IMR-90 (cell line): Measurements from ENCODE around the gene KCNG4. TPM values are rescaled to one million over a fixed set of nuclear protein-coding genes. Genes with fewer than 3 reads are reported as not detected.

Experiments used
- ATAC-seq: fragments of 200-7000 bp; cut with Tn5 transposase; 2 replicates; pipeline ENCODE4 v1.9.1; 2020; ENCODE audit warnings: low read depth, mild to moderate bottlenecking, moderate library complexity
- BruUV-seq: library from RNA; stranded (reverse); fragments of 400-500 nt; replicated peaks from 2 replicates; lab custom pipeline; 2021; lab: Mats Ljungman, UMichigan
- CTCF ChIA-PET: fragments of 300-600 bp; formaldehyde crosslinking; extraction: SDS; loops from one replicate; lab custom pipeline; 2021; ENCODE audit warnings: antibody characterized with exemption; lab: Yijun Ruan, JAX
- POLR2A ChIA-PET: fragments of 300-600 bp; sonication (Branson Sonifier 250); formaldehyde crosslinking; loops from one replicate; lab custom pipeline; 2022; ENCODE audit warnings: antibody characterized with exemption; ENCODE audit not compliant: unreplicated experiment; lab: Charles Lee
- DNase-seq: peaks from one replicate; pipeline ENCODE4 v3.0.0; 2013
- H2AFZ ChIP-seq: replicated peaks from 2 replicates; pipeline ENCODE3; 2013; ENCODE audit warnings: low read length, mild to moderate bottlenecking; ENCODE audit not compliant: poor library complexity
- H2AK5ac ChIP-seq: 2 replicates; pipeline ENCODE4 v1.6.1; 2013; ENCODE audit warnings: low read depth, low read length, inconsistent platforms
- H2AK9ac ChIP-seq: replicated peaks from 2 replicates; pipeline ENCODE3; 2013; ENCODE audit warnings: mild to moderate bottlenecking, low read depth, low read length, moderate library complexity; ENCODE audit not compliant: poor library complexity
- H2BK120ac ChIP-seq: 2 replicates; pipeline ENCODE4 v1.6.1; 2013; ENCODE audit warnings: low read depth, low read length, inconsistent platforms
- H2BK15ac ChIP-seq: 3 replicates; pipeline ENCODE4 v1.6.1; 2013; ENCODE audit warnings: low read depth, low read length, inconsistent platforms
- H2BK20ac ChIP-seq: 2 replicates; pipeline ENCODE4 v1.6.1; 2013; ENCODE audit warnings: low read depth, mild to moderate bottlenecking, inconsistent platforms, low read length, moderate library complexity
- H2BK5ac ChIP-seq: 2 replicates; pipeline ENCODE4 v1.6.1; 2013; ENCODE audit warnings: mild to moderate bottlenecking, low read depth, low read length, inconsistent platforms; ENCODE audit not compliant: poor library complexity, severe bottlenecking
- H3K14ac ChIP-seq: replicated peaks from 2 replicates; pipeline ENCODE4 v1.6.1; 2013; ENCODE audit warnings: low read depth, low read length, inconsistent platforms
- H3K18ac ChIP-seq: 2 replicates; pipeline ENCODE4 v1.6.1; 2013; ENCODE audit warnings: low read depth, low read length, control low read depth
- H3K23ac ChIP-seq: 2 replicates; pipeline ENCODE4 v1.6.1; 2013; ENCODE audit warnings: low read depth, low read length, inconsistent platforms
- H3K27ac ChIP-seq: 2 replicates; pipeline ENCODE4 v1.5.1; 2013; ENCODE audit warnings: mild to moderate bottlenecking, control low read depth, low read length; ENCODE audit not compliant: insufficient read depth
- H3K27me3 ChIP-seq: 2 replicates; pipeline ENCODE4 v1.6.1; 2013; ENCODE audit warnings: low read length; ENCODE audit not compliant: control insufficient read depth, insufficient read depth
- H3K36me3 ChIP-seq: 2 replicates; pipeline ENCODE4 v1.6.1; 2013; ENCODE audit warnings: low read length, mixed read lengths; ENCODE audit not compliant: control insufficient read depth, insufficient read depth
- H3K4ac ChIP-seq: 2 replicates; pipeline ENCODE4 v1.6.1; 2013; ENCODE audit warnings: low read depth, low read length, inconsistent platforms
- H3K4me1 ChIP-seq: 2 replicates; pipeline ENCODE4 v1.6.1; 2013; ENCODE audit warnings: low read length, mixed read lengths; ENCODE audit not compliant: control insufficient read depth, insufficient read depth
- H3K4me2 ChIP-seq: 2 replicates; pipeline ENCODE4 v1.6.1; 2013; ENCODE audit warnings: low read depth, mild to moderate bottlenecking, control low read depth, low read length, moderate library complexity
- H3K4me3 ChIP-seq: 2 replicates; pipeline ENCODE4 v1.5.1; 2013; ENCODE audit warnings: low read depth, mild to moderate bottlenecking, control low read depth, low read length, moderate library complexity; ENCODE audit not compliant: insufficient read depth
- H3K56ac ChIP-seq: 2 replicates; pipeline ENCODE4 v1.6.1; 2013; ENCODE audit warnings: low read length, inconsistent platforms; ENCODE audit not compliant: insufficient read depth; ENCODE audit errors: extremely low read depth
- H3K79me1 ChIP-seq, 2 experiments: 2 replicates each; pipeline ENCODE4 v1.6.1; 2013; ENCODE audit warnings: low read length in 2 of 2, inconsistent platforms in 1 of 2, low read depth in 1 of 2
- H3K9ac ChIP-seq: 2 replicates; pipeline ENCODE4 v1.6.1; 2013; ENCODE audit warnings: low read depth, low read length, control low read depth
- H3K9me1 ChIP-seq: 2 replicates; pipeline ENCODE4 v1.6.1; 2013; ENCODE audit warnings: low read length, inconsistent platforms; ENCODE audit not compliant: insufficient read depth
- H3K9me3 ChIP-seq: 2 replicates; pipeline ENCODE4 v1.6.1; 2013; ENCODE audit warnings: low read length; ENCODE audit not compliant: control insufficient read depth, insufficient read depth
- H4K20me1 ChIP-seq: 2 replicates; pipeline ENCODE4 v1.6.1; 2013; ENCODE audit warnings: low read length, inconsistent platforms; ENCODE audit not compliant: insufficient read depth
- H4K5ac ChIP-seq: 2 replicates; pipeline ENCODE4 v1.6.1; 2013; ENCODE audit warnings: mild to moderate bottlenecking, low read depth, low read length, control low read depth
- H4K8ac ChIP-seq, 2 experiments: 2 replicates each; pipeline ENCODE4 v1.6.1; 2013; ENCODE audit warnings: low read depth in 2 of 2, low read length in 2 of 2, control low read depth in 1 of 2, inconsistent platforms in 1 of 2
- H4K91ac ChIP-seq: 2 replicates; pipeline ENCODE4 v1.6.1; 2013; ENCODE audit warnings: low read depth, low read length, inconsistent platforms; ENCODE audit not compliant: insufficient read depth
- BHLHE40 ChIP-seq: fragments of 150-350 bp; IDR thresholded peaks from 2 replicates; pipeline ENCODE4 v1.6.1; 2016; ENCODE audit warnings: mild to moderate bottlenecking, low read depth, low read length
- CEBPB ChIP-seq: IDR thresholded peaks from 2 replicates; pipeline ENCODE4 v1.6.1; 2012; ENCODE audit warnings: low read depth, low read length, improper control_type of control experiment
- CHD1 ChIP-seq: IDR thresholded peaks from 2 replicates; pipeline ENCODE4 v1.6.1; 2012; ENCODE audit warnings: low read depth, low read length, improper control_type of control experiment
- CTCF ChIP-seq: conservative IDR thresholded peaks from 2 replicates; pipeline ENCODE4 v1.5.1; 2012; ENCODE audit warnings: mild to moderate bottlenecking, low read depth, low read length, improper control_type of control experiment
- MAFK ChIP-seq: IDR thresholded peaks from 2 replicates; pipeline ENCODE4 v1.6.1; 2012; ENCODE audit warnings: low read depth, low read length, improper control_type of control experiment
- MAZ ChIP-seq: IDR thresholded peaks from 2 replicates; pipeline ENCODE4 v1.6.1; 2012; ENCODE audit warnings: low read depth, mild to moderate bottlenecking, low read length, improper control_type of control experiment, moderate library complexity, borderline replicate concordance
- NFE2L2 ChIP-seq: fragments of 150-350 bp; IDR thresholded peaks from 2 replicates; pipeline ENCODE4 v1.6.1; 2016; ENCODE audit warnings: low read depth, mild to moderate bottlenecking, low read length
- RAD21 ChIP-seq: IDR thresholded peaks from 2 replicates; pipeline ENCODE4 v1.6.1; 2012; ENCODE audit warnings: low read length, improper control_type of control experiment
- SMC3 ChIP-seq: fragments of 150-350 bp; IDR thresholded peaks from 2 replicates; pipeline ENCODE4 v1.6.1; 2016; ENCODE audit warnings: low read depth, mild to moderate bottlenecking, antibody characterized with exemption, low read length, moderate library complexity
- USF2 ChIP-seq: fragments of 150-350 bp; IDR thresholded peaks from 2 replicates; pipeline ENCODE4 v1.6.1; 2017; ENCODE audit warnings: mild to moderate bottlenecking, antibody characterized with exemption, low read length, low read depth
- WGBS, 2 experiments: methylation state at CpG; one replicate each; pipeline versions ENCODE4 v1.1.5 to v1.1.7; 2013; ENCODE audit warnings: missing lambda C conversion rate in 2 of 2; ENCODE audit not compliant: insufficient read length in 1 of 2; ENCODE audit errors: extremely low coverage in 2 of 2; 5-methylcytosine and 5-hydroxymethylcytosine counted together
- dilution Hi-C: fragments of 300-500 bp; cut with HindIII; formaldehyde crosslinking; loops from one replicate; pipeline ENCODE4 v1.14.3; 2018; ENCODE audit warnings: low sequenced_read_pairs; ENCODE audit not compliant: unreplicated experiment
- in situ Hi-C: fragments of 300-500 bp; cut with MboI; formaldehyde crosslinking; loops from 3 replicates; pipeline ENCODE4 v1.14.3; 2019; ENCODE audit warnings: low sequenced_read_pairs, inconsistent platforms, mixed read lengths
- intact Hi-C: fragments of 100-400 bp; cut with micrococcal nuclease; formaldehyde crosslinking; loops from 2 replicates; pipeline ENCODE4 v1.10.0; 2022
- polyA plus RNA-seq, 3 experiments: library from polyadenylated mRNA; depleted of rRNA; stranded (reverse); fragments of >200 nt; gene quantifications; 2 replicates each; pipeline ENCODE4 v1.2.3, GENCODE V29; 2012; ENCODE audit warnings: low replicate concordance in 1 of 3
- total RNA-seq: library from RNA; depleted of rRNA; stranded (reverse); fragments of >200 nt; gene quantifications from 2 replicates; pipeline ENCODE4 v1.2.3, GENCODE V29; 2012

KCNG4 gene
- total and polyA plus RNA-seq, 2 of the 4 experiments (the other 2 are of a cell fraction) = not detected

GRCh38 chr16:84288902-84289301, 49.1 kb upstream of the KCNG4 start:
- in situ Hi-C loops = loop anchor here (25.0 kb wide), 2 partner anchors 348 to 423 kb away; partner anchors contain the start of gene KLHL36
- Histone ChIP-seq H3K9ac (no peak overlapping the region), H3K18ac (no peak overlapping the region), H2BK20ac (peak overlapping the region; percentile 42; the same call in 1 of the 2 replicates), H2AFZ (no peak overlapping the region), H3K4me3 (no peak overlapping the region), H3K14ac (no peak overlapping the region), H3K9me1 (peaks cover 7% of the 10 kb centered on the region), H3K4me1 (peaks cover 14% of the 10 kb centered on the region), H4K8ac (no peak overlapping the region), H2AK5ac (no peak overlapping the region), H2BK120ac (no peak overlapping the region), H4K5ac (no peak overlapping the region), H3K4me2 (no peak overlapping the region), H3K4ac (no peak overlapping the region), H3K27me3 (no peaks in the 10 kb centered on the region), H2BK15ac (no peak overlapping the region), H3K27ac (no peak overlapping the region), H3K79me1 (no peaks in the 10 kb centered on the region), H4K91ac (no peak overlapping the region), H2AK9ac (no peak overlapping the region), H3K56ac (no peak overlapping the region), H4K20me1 (no peaks in the 10 kb centered on the region), H3K36me3 (no peaks in the 10 kb centered on the region), H2BK5ac (no peak overlapping the region), H3K23ac (no peak overlapping the region), H3K9me3 (peaks cover 4% of the 10 kb centered on the region)
- WGBS, 2 experiments = no CpG with 5 or more reads among the region's 8 CpGs
- TF ChIP-seq BHLHE40 (no peak), MAFK (no peak), CHD1 (no peak), USF2 (no peak), CTCF (no peak), CEBPB (no peak), NFE2L2 (no peak), MAZ (no peak), SMC3 (no peak), RAD21 (no peak)
- intact Hi-C loops = no loop called here
- POLR2A ChIA-PET = no interaction called here
- CTCF ChIA-PET = interaction anchor here (1.0 kb wide), 1 partner anchor 12 kb away, joined by 3 read pairs; no protein-coding TSS in a partner anchor
- dilution Hi-C loops = no loop called here
- BruUV-seq = no TSS peak
- ATAC-seq = no peak
- DNase-seq = no peak
